NOMO-1 treated with DMSO at 0.1 percent for 48 hours (cell line): ENCODE measurements around the gene RPS3.
"Not testable (repeated sequence)": the region's sequence is repeated elsewhere in the genome, so short reads cannot be mapped to it uniquely, and the experiment has no call there.

ENCODE experiments used
- DNase-seq: peaks from one replicate; lab custom pipeline; 2025; ENCODE audit not compliant: unreplicated experiment; lab: John Stamatoyannopoulos, UW

RPS3 gene

DNA sequence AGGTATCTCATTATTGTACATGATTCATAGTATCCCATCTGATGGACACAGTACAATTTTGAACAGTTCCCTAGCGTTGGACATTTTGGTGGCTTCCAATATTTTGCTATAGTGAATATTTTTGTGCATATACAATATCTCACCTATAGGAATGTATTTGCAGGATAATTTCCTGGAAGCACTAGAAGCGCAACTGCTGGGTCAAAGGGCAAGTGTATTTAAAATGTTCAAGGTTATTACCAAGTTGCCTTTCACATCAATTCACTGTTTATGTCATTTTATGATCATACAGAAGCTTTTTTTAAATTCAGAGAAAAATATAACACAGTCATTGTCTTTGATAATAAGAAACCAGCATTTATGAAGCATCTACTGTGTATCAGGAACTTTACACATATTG lies 19.1 kb upstream of the RPS3 start:
- DNase-seq, result no peak

DNA sequence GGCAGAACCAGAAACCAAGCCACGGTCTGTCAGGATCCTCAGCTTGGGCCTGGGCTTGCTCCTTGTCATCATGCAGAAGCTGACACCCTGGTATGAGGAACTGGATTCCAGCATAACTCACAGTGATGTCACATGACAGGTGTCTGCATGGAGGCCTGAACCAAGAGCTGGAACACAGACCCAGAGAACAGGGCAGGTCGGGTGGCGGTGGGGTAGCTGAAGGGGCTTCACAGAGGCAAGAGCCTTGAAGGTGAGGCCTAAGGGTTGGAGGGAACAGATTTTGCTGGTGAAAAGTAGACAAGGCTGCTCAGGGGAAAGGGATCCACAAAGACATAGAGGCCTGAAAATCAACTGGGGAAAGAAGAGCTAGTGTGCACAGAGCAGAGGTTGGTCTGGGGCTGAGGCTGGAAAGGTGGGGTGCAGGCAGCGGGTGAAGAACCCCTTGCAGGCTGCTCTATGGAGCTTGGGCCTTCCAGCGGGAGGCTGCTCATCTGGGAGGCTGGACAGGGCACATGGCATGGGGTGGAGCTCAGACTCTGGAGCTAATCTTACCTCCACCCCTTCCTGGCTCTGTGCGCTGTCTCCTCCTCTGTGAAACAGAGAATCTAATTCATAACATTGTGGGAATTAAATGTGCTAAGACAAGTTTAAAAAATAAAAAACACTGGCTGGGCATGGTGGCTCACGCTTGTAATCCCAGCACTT lies 18.4 kb upstream of the RPS3 start:
- peak; percentile 37 for DNase-seq

DNA sequence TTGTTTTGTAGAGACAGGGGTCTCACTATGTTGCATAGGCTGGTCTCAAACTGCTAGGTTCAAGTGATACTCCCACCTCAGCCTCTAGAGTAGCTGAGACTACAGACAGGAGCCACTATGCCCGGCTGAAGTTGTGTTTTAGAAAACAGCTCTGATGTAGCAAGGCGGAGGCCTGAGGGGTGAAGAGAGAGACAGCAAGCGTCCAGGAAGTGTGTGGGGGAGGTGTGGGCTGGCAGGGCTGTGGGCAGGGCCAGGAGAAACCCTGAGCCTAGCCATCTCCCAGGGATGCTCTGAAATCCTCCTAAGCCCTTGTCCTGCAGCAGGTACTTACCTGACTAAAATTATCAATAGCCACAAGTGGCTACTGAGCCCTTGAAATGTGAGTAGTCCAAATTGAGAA lies 16.1 kb upstream of the RPS3 start:
- DNase-seq, result peak; percentile 50

DNA sequence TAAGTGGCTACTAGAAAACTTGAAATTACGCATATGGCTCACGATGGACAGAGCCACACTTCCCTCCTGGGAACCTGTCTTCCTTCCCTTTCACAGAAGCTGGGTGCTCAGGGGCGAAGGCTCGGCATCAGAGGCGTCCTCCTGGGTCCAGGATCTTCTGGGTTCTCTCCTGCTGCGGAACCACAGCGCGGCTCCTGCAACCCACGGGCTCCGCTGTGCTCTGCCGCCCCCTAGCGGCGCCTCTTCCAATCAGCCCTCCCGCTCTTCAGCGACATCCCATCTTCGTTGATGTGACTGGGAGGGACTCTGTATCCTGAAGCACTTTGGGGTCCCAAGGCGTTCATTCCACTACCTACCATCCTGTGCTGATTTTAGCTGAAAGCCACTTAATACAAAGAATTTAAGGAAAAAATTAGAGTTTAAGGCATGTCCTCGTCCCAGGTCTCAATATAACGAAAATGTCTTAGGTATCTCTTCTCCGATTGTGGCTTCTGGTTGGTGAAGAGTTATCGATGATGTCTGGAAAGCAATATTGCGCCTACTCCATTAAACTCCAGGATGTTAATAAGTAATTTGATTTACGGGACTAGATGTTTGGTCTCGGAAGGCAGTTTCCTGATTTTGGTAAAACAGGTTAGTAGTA lies 14.8 kb upstream of the RPS3 start:
- peak; percentile 59 for DNase-seq

DNA sequence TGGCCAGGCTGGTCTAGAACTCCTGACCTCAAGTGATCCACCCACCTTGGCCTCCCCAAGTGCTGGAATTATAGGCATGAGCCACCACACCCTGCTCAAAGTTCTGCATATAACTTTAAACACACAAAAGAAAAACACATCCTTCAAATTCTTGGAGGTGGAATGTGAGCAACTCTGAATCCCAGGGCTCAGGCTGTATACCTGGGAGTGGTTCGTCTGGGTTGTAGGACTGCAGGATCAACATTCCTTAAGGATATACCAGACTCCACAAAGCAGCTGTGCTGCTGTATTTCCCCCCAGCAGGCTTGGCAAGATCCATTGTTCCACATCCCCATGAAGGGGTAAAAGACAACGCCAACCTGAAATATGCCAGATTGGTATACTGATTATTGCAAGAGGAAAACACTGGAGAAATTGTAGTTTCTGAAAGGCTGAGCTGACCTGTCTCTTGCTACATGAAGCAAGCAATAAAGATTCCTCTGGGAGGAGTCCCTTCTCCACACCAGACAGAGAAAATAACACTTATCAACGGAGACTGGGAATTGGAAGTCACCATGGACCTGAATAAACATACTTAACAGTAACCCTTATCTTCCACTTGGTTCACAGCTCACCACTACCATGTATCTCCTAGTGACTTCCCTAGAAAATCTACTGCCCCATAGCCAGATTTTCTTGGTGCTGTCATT lies 12.2 kb upstream of the RPS3 start:
- no peak for DNase-seq

DNA sequence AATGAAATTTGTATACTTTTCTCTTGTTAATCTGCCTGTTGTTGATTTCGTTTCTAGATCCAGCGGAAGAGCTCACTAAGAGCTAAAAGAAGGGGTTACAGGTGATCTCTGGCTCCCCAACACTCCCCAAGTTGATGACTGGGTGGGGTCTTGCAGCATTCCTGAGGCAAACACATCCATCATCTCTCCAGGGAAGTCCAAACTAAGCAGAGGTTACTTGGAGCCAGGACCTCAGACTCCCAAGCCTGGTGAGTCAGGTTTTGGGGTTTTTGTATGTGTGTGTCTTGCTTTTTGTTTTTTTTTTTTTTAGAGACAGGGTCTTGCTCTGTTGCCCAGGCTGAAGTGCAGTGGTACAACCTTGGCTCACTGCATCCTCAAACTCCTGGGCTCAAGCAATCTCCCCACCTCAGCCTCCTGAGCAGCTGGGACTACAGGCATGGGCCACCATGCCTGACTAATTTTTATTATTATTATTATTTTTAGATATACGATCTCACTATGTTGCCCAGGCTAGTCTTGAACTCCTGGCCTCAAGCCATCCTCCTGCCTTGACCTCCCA lies 11.5 kb upstream of the RPS3 start:
- no peak for DNase-seq

DNA sequence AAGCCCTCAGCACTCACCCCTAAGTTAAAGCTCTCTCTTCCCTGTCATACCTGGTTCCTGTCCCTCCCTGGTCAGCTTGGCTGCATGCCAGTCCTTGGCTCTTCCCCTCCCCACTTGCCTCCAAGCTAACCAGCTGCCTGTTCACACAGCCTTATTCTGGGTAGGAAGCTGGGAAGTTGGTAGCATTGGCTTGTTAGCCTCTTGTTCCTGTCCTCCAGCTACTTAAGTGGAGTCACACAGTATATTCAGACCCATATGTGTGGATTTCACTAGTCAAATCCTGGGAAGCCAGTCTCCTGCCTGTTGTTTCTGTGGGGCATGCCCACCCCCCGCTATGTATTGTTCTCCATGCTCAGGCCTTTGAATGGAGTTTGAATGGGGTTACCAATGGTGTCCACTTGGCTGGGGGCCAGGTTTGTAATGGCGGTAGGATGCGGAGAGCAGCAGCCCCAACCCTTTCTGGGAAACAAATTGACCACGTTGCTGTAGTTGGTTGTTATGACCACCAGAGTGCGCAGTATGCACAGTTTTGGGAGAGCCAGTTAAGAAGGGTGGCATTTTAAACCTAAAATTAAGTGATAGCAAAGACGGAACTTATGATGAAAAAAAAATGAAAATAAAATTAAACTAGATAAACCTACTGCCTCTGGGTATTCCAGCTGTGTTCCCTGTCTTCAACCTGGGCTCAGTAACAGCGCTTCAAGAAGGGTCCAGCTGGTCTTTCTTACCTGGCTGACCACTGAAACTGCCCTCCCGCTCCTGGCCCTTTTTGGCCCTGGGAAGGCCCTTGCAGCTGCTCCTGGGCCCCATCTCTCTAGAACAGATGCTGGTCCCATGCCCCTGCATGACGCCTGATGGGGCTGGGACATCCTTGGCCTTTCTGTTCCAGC lies 10.7 kb upstream of the RPS3 start:
- DNase-seq, result peak; percentile 80

DNA sequence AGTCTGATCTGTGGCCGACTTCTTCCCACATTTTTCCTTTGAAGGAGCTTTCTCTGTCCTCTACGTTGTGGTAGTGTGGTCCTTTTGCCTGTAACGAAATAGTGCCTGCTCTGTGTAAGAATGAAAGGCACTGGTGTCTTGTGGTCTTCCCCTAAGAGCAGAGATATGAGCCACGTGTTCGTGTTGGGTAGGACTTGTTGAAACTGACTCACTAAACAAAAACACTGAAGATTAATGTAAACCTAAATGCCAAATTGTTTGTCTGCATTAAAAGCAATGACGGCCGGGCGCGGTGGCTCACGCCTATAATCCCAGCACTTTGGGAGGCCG lies 10.1 kb upstream of the RPS3 start:
- no peak for DNase-seq

DNA sequence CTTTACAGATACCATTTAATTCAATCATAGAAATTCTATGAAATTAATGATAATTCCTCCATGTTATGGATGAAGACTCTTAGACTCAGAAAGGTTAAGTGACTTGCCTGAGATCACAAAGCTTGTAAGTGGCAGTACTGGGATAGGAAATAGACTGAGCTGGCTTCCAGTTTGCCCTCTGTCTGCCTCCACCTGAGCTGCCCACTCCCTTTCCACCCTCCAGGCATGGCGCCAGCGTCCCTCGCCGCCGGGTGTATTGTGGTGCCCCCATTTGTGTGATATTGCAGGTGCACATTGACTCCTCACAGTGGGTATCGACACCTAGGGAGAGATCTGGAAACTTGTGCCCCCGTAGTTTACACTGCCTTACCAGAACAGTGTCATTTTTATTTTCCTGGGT lies 9.4 kb upstream of the RPS3 start:
- DNase-seq, result no peak

DNA sequence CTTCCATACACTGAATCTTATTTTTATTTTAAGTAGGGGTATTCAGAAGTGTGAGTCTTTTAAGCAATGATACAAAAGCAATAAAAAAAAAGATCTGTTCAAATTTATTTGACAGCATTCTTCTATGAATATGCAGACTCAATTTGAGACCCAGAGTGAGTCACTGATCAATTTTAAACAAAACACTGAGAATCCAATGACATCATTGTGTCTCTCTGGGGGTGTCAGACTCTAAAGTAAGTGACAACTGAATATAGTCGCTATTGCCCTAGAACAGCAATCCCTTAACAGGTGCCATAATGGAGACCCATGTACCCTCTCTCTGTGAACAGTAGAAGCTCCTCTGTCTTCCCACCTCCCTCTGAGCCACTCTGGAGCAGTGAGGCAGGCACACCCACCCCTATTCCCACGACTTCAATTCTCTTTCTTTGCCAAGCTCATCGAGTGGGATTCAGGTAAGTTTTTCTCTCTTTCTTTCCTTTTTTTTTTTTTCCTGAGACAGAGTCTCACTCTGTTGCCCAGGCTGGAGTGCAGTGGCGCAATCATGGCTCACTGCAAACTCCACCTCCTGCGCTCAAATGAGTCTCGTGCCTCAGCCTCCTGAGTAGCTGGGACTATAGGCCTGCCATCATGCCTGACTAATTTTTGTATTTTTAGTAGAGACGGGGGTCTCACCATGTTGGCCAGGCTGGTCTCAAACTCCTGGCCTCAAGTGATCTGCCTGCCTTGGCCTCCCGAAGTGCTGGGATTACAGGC lies 5.1 kb upstream of the RPS3 start:
- DNase-seq, result no peak

DNA sequence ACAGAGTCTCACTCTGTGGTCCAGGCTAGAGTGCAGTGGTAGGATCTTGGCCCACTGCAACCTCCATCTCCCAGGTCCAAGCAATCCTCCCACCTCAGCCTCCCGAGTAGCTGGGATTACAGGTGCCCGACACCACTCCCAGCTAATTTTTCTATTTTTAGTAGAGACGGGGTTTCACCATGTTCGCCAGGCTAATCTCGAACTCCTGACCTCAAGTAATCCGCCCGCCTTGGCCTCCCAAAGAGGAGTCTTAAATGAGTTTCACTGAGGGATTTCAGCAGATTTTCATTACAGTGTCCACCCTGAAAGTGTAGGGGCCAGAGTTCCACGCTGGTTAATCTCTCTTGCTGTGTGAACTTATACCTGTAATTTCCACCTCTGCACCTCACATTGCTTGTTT lies 412 bp upstream of the RPS3 start:
- no peak for DNase-seq

DNA sequence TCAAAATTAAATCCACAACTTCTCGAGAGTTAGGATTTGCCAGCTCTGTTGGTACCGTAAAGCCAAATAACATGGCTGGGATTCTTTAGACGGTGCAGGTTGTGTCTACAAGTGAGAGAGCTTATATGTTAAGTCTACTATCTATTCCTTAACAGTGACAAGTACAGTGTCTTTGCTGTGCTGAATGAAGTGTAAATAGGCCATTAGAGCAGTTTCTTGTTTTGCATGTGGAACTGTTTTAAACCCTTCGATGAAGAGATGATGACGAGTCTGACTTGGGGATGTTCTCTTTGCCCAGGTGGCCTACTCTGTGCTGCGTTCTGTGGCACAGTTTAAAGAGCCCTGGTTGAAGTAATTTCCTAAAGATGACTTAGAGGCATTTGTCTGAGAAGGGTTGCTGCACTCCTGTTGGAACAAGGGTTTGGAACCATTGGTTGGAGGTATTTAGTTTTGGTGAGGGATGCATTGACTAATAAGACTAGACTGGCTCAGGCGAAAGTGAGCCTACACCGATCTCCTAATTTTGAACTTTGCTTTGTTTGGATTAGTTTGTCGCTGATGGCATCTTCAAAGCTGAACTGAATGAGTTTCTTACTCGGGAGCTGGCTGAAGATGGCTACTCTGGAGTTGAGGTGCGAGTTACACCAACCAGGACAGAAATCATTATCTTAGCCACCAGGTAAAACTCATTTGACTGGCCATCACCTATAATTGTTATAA lies 988 bp downstream of the RPS3 start:
- DNase-seq, result peak; percentile 30

DNA sequence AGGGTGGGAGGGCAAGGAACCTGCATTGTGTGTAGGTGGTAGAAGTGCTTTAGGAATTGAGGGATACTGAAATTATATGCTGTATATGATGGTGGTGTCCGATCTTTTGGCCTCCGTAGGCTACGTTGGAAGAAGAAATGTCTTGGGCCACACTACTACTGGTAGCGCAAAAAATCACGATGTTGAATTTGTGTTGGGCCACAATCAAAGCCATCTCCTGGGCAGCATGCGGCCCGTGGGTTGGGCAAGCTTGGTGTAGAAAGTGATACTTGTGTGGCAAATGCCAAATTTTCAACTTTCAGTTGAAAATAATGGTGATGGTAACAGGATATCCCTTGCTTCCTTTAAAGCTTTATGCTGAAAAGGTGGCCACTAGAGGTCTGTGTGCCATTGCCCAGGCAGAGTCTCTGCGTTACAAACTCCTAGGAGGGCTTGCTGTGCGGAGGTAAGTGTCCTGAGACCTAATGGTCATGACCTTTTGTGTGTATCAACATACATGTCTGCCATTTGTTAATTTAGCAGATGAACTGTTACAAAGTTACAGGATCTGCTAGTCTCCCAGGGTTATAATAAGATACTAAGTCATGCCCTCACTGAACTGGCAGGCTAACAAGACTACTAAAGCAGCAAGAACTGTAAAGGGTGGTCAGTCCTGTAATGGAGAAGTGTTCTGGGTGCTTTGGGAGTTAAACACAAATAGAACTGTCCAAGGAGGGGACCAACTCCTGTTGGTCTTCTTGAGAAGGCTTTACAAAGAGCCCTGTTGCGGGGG lies 2.9 kb downstream of the RPS3 start:
- DNase-seq, result no peak

DNA sequence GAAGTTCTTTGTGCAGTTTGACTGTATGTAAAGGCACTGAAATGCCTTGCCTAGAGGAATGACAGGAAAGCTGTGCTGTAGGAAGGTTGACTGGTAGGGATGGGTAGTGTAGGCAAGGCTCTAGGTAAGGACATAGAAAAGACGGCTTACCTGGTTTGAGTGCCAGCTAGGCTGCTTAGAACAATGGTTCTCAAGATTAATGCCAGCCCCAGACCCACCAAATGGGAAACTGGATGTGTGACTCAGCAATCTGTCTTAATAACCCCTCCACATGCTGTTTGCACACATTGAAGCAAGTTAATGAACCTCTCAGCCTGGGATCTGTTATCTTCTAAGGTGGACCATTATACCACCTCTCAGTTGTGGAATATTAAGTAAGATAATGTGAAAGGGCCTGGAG lies 3.7 kb downstream of the RPS3 start:
- no peak for DNase-seq

DNA sequence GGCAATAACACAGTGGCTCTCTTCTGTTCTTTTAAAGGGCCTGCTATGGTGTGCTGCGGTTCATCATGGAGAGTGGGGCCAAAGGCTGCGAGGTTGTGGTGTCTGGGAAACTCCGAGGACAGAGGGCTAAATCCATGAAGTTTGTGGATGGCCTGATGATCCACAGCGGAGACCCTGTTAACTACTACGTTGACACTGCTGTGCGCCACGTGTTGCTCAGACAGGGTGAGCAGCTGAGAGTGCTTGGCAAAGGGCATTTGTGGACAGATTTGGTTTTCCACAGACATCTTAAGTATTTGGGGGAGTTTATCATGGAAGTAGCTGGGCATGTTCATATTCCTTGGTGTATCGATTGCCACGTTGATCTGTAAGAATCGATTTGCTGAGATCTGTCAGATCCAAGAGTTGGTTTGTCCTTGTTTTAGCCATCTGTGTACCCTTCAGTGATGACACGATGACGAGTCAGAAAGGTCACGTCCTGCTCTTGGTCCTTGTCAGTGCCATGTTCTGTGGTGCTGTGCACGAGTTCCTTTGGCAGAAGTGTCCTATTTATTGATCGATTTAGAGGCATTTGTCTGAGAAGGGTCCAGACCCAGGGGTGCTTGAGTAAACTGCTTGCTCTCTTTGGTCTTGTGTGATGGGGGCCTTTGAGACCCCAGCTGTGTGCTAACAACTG lies 4.8 kb downstream of the RPS3 start:
- DNase-seq, result no peak

DNA sequence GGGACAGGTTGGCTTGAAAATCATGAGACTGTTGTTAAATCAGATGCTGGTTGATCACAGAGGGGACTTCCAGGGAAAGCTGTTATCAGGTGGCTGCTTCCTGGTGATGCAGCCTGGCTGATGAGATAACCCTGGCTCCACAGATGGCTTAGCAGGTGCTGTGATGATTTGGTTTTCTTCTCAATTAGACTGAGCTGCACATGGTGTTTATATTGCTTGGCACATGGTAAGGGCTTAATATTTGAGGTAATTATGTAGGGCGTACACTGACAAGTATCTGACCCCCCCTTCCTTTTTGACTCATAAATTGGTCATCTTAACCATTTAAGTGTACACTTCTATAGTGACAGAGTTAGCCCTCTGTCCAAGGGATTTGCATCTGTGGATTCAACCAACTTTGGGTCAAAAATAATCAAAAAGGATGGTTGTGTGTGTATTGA lies 7.0 kb downstream of the RPS3 start:
- no peak for DNase-seq

DNA sequence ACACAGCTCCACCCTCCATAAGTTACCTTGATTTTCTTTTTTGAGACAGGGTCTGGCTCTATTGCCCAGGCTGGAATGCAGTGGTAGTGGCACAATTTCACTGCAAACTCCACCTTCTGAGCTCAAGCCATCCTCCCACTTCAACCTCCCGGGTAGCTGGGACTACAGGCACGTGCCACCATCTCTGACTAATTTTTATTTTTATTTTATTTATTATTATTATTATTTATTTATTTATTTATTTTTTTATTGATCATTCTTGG lies 9.6 kb downstream of the RPS3 start:
- no peak for DNase-seq

DNA sequence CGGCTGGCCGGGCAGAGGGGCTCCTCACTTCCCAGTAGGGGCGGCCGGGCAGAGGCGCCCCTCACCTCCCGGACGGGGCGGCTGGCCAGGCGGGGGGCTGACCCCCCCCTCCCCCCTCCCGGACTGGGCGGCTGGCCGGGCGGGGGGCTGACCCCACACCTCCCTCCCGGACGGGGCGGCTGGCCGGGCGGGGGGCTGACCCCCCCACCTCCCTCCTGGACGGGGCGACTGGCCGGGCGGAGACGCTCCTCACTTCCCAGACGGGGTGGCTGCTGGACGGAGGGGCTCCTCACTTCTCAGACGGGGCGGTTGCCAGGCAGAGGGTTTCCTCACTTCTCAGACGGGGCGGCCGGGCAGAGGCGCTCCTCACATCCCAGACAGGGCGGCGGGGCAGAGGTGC lies 10.7 kb downstream of the RPS3 start:
- not testable (repeated sequence) for DNase-seq

DNA sequence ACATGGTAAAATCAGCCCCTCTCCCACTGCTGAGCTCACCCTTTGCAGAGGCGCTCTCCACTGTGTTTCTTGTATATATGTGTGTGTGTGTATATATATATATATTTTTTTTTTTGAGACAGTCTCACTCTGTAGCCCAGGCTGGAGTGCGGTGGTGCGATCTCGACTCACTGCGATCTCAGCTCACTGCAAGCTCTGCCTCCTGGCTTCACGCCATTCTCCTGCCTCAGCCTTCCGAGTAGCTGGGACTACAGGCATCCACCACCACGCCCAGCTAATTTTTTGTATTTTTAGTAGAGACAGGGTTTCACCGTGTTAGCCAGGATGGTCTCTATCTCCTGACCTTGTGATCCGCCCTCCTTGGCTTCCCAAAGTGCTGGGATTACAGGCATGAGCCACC lies 13.8 kb downstream of the RPS3 start:
- not testable (repeated sequence) for DNase-seq
